ENCODE measurements around the gene GIT2.

- TF ChIP-seq CTCF (IDR thresholded peaks at IDR 0.05) (no peak), POLR2A (IDR thresholded peaks at IDR 0.05) (no peak)
Observed at GRCh38 chr12:109893261-109893995, 102.7 kb downstream of the GIT2 start.
